SK-MEL-5 (cell line): Measurements from ENCODE around the gene CALML3. TPM values are rescaled to one million over a fixed set of nuclear protein-coding genes. Genes with fewer than 3 reads are reported as not detected.

ENCODE experiments used
- DNase-seq: peaks from one replicate; pipeline ENCODE4 v3.0.0-alpha.2; 2016; ENCODE audit warnings: low read depth, low spot score
- in situ Hi-C: cut with HindIII; loops from 2 replicates; pipeline ENCODE4 v1.10.0; 2016; ENCODE audit warnings: low sequenced_read_pairs, high pct_unique_total_duplicates, low pct_unique_long_range_greater_than_20kb
- total RNA-seq: library from RNA; depleted of rRNA; stranded (reverse); fragments of >200 nt; shearing (Covaris generic); gene quantifications from 2 replicates; pipeline ENCODE4 v1.2.3, GENCODE V29; 2014

CALML3 gene
- total RNA-seq, 1 experiment from 2014 or later = not detected

- in situ Hi-C loops = no loop called here
- DNase-seq = no peak
Observed at GRCh38 chr10:5488272-5489161, 36.2 kb upstream of the CALML3 start.

- DNase-seq = no peak
- in situ Hi-C loops = no loop called here
Observed at GRCh38 chr10:5490032-5490431, 34.7 kb upstream of the CALML3 start.

GRCh38 chr10:5490698-5491464, 33.9 kb upstream of the CALML3 start:
- in situ Hi-C loops = no loop called here

GRCh38 chr10:5491477-5491876, 33.3 kb upstream of the CALML3 start:
- DNase-seq = no peak
- in situ Hi-C loops = no loop called here

More at GRCh38 chr10:5490698-5491464, 33.9 kb upstream of the CALML3 start:
- DNase-seq = no peak

- no peak for DNase-seq
- in situ Hi-C loops = no loop called here
Observed at GRCh38 chr10:5492322-5492855, 32.4 kb upstream of the CALML3 start.

GRCh38 chr10:5492929-5493576, 31.7 kb upstream of the CALML3 start:
- in situ Hi-C loops = no loop called here
- DNase-seq = no peak

GRCh38 chr10:5493691-5494090, 31.1 kb upstream of the CALML3 start:
- in situ Hi-C loops = no loop called here

GRCh38 chr10:5494611-5495010, 30.1 kb upstream of the CALML3 start:
- in situ Hi-C loops = no loop called here
- DNase-seq = no peak

More at GRCh38 chr10:5493691-5494090, 31.1 kb upstream of the CALML3 start:
- DNase-seq = no peak

- DNase-seq = no peak
Observed at GRCh38 chr10:5496261-5497250, 28.2 kb upstream of the CALML3 start.

GRCh38 chr10:5497289-5497688, 27.5 kb upstream of the CALML3 start:
- DNase-seq = no peak
- in situ Hi-C loops = no loop called here

More at GRCh38 chr10:5496261-5497250, 28.2 kb upstream of the CALML3 start:
- in situ Hi-C loops = no loop called here

GRCh38 chr10:5497948-5498730, 26.6 kb upstream of the CALML3 start:
- in situ Hi-C loops = no loop called here
- no peak for DNase-seq

- no peak for DNase-seq
- in situ Hi-C loops = no loop called here
Observed at GRCh38 chr10:5498791-5499492, 25.8 kb upstream of the CALML3 start.

GRCh38 chr10:5499493-5500140, 25.1 kb upstream of the CALML3 start, which contains the start of gene CALML5:
Gene CALML5, minus strand, starts transcription at chr10:5499570. Its CDS starts 132 bp downstream, at chr10:5499438.
- no peak for DNase-seq
- in situ Hi-C loops = no loop called here

- in situ Hi-C loops = no loop called here
- no peak for DNase-seq
Observed at GRCh38 chr10:5500162-5500670, 24.5 kb upstream of the CALML3 start.

GRCh38 chr10:5500910-5501309, 23.9 kb upstream of the CALML3 start:
- DNase-seq = no peak
- in situ Hi-C loops = no loop called here
